Body of pancreas (tissue), 4 donors: Measurements from ENCODE around the gene C6orf58.

ENCODE experiments used
- POLR2A ChIP-seq, 3 donors: fragments of 450-650 bp; IDR thresholded peaks; one replicate each; pipeline ENCODE4 v1.6.1; 2016; ENCODE audit warnings: antibody characterized with exemption in 3 of 3, mild to moderate bottlenecking in 2 of 3
- TF ChIP-seq, protein P1 (sequence below), 7 experiments: fragments of 450-650 bp in 4 of 7; fragments of 200-600 bp in 3 of 7; sonication (generic) in 3 of 7; IDR thresholded peaks; one replicate each; pipeline ENCODE4 v1.5.1; 2016 to 2019; ENCODE audit warnings: antibody characterized with exemption in 7 of 7

DNA sequence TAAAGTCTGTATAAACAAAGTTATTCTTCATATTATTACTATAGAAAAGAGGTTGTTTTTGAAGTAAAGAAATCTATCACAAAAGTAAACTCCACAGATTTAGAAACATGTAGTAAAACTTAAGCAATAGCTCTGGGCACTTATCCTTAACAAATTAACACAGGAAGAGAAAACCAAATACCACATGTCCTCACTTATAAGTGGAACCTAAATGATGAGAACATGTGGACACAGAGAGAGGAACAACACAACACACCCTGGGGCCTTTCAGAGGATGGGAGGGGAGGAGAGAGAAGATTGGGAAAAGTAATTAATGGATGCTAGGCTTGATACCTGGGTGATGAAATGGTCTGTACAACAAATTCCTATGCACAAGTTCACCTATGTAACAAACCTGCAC lies 57.2 kb downstream of the C6orf58 start:
- TF ChIP-seq, protein P1, sequence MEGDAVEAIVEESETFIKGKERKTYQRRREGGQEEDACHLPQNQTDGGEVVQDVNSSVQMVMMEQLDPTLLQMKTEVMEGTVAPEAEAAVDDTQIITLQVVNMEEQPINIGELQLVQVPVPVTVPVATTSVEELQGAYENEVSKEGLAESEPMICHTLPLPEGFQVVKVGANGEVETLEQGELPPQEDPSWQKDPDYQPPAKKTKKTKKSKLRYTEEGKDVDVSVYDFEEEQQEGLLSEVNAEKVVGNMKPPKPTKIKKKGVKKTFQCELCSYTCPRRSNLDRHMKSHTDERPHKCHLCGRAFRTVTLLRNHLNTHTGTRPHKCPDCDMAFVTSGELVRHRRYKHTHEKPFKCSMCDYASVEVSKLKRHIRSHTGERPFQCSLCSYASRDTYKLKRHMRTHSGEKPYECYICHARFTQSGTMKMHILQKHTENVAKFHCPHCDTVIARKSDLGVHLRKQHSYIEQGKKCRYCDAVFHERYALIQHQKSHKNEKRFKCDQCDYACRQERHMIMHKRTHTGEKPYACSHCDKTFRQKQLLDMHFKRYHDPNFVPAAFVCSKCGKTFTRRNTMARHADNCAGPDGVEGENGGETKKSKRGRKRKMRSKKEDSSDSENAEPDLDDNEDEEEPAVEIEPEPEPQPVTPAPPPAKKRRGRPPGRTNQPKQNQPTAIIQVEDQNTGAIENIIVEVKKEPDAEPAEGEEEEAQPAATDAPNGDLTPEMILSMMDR (IDR thresholded peaks at IDR 0.05), result no peak
- TF ChIP-seq POLR2A (IDR thresholded peaks at IDR 0.05), result no peak
